ENCODE measurements around the gene CLTB. TPM values are rescaled to one million over a fixed set of nuclear protein-coding genes. Genes with fewer than 3 reads are reported as not detected.
A peak's percentile ranks its signal among the peaks of the same experiment; 100 is the strongest.

Gene CLTB
- total RNA-seq, 1 experiment from 2014 or later, result 354 TPM

DNA sequence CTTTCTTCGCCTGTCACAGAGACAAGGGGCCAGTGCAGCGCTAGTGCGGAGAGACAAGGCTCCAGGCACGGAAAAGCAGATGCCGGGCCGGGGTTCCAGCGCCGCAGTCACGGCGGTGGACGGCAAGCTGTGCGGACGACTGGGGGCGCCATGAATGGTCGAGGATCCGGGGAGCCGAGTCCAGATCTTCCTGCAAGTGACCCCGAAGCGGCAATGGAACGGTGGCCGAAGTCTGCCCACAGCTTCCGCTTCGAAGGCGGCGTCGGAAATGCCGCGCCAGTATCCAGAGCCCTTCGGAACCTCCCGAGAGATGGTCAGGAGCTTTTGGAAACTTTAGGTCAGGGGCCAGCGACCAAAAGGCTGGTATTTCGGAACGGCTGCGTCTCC lies 31.2 kb upstream of the CLTB start:
- peak; percentile 21 for ATAC-seq
- Histone ChIP-seq H2AFZ (ENCODE audit: low read length) (peak overlapping the region; percentile 96), H3K4me3 (ENCODE audit: low read length) (peak overlapping the region; percentile 88), H3K36me3 (ENCODE audit: low read depth, low read length) (no peaks in the 10 kb centered on the region), H3K4me2 (ENCODE audit: low read length) (peak overlapping the region; percentile 94), H3K9me3 (ENCODE audit: low read length) (no peaks in the 10 kb centered on the region), H3K27ac (ENCODE audit: low read length) (peak overlapping the region; percentile 76), H3K4me1 (ENCODE audit: insufficient read depth, low read length) (peaks cover 15% of the 10 kb centered on the region), H3K27me3 (ENCODE audit: low read length) (no peaks in the 10 kb centered on the region), H3K9me2 (replicated peaks; ENCODE audit: low read length) (no peaks in the 10 kb centered on the region), H4K20me1 (ENCODE audit: low read length) (peaks cover 5% of the 10 kb centered on the region; the same call in 1 of the 2 replicates), H3F3A (ENCODE audit: low read length, unreplicated experiment) (no peaks in the 10 kb centered on the region), H3K79me2 (ENCODE audit: low read length) (peaks cover 49% of the 10 kb centered on the region), H3K9ac (ENCODE audit: low read length) (peak overlapping the region; percentile 93)
- TF ChIP-seq EZH2phosphoT487 (IDR thresholded peaks at IDR 0.05; ENCODE audit: borderline replicate concordance, low read length), result no peak
- TF ChIP-seq EZH2 (IDR thresholded peaks at IDR 0.05; ENCODE audit: low read length, unreplicated experiment), result no peak
- no peak for TF ChIP-seq CTCF (conservative IDR thresholded peaks at IDR 0.05; ENCODE audit: low read depth, low read length)
- intact Hi-C loops (cut with micrococcal nuclease), result loop anchor here (1.0 kb wide), 1 partner anchor 8 kb away; no protein-coding TSS in a partner anchor
- ChIA-PET CTCF (interaction anchor here (0.5 to 1.2 kb wide), 11 partner anchors 11 to 1579 kb away, joined by 3 to 14 read pairs (median 5); partner anchors contain the start of genes GRK6 and RNF44), POLR2A (ENCODE audit: unreplicated experiment) (interaction anchor here (0.6 to 1.0 kb wide), 6 partner anchors 9 to 200 kb away, joined by 3 to 9 read pairs (median 4); partner anchors contain the start of genes RNF44 and TSPAN17)
- BruUV-seq (replicated peaks), result TSS peak; percentile 95
- peak; percentile 17 for DNase-seq

GRCh38 chr5:176446884-176447590 lies 30.7 kb upstream of the CLTB start:
- H2AFZ ChIP-seq (ENCODE audit: low read length), result peak overlapping the region; percentile 96
- no peaks in the 10 kb centered on the region for H3K36me3 ChIP-seq (ENCODE audit: low read depth, low read length)
- POLR2A ChIA-PET (ENCODE audit: unreplicated experiment), result interaction anchor here (0.6 to 1.0 kb wide), 7 partner anchors 8 to 200 kb away, joined by 3 to 9 read pairs (median 4); partner anchors contain the start of genes RNF44 and TSPAN17
- peak overlapping the region; percentile 93 for H3K9ac ChIP-seq (ENCODE audit: low read length)
- H3K79me2 ChIP-seq (ENCODE audit: low read length), result peaks cover 43% of the 10 kb centered on the region
- peaks cover 18% of the 10 kb centered on the region for H3K4me1 ChIP-seq (ENCODE audit: insufficient read depth, low read length)
- ATAC-seq (peak; percentile 1; the same call in 1 of the 2 replicates), DNase-seq (no peak)
- H3K27ac ChIP-seq (ENCODE audit: low read length), result peak overlapping the region; percentile 76
- no peaks in the 10 kb centered on the region for H4K20me1 ChIP-seq (ENCODE audit: low read length)
- H3K9me3 ChIP-seq (ENCODE audit: low read length), result no peaks in the 10 kb centered on the region
- H3K27me3 ChIP-seq (ENCODE audit: low read length), result no peaks in the 10 kb centered on the region
- intact Hi-C loops (cut with micrococcal nuclease), result loop anchor here (1.0 kb wide), 1 partner anchor 8 kb away; no protein-coding TSS in a partner anchor
- H3K9me2 ChIP-seq (replicated peaks; ENCODE audit: low read length), result no peaks in the 10 kb centered on the region
- TF ChIP-seq EZH2 (IDR thresholded peaks at IDR 0.05; ENCODE audit: low read length, unreplicated experiment) (no peak), EZH2phosphoT487 (IDR thresholded peaks at IDR 0.05; ENCODE audit: borderline replicate concordance, low read length) (no peak), CTCF (conservative IDR thresholded peaks at IDR 0.05; ENCODE audit: low read depth, low read length) (no peak)
- peak overlapping the region; percentile 88 for H3K4me3 ChIP-seq (ENCODE audit: low read length)
- no peaks in the 10 kb centered on the region for H3F3A ChIP-seq (ENCODE audit: low read length, unreplicated experiment)
- peak overlapping the region; percentile 94 for H3K4me2 ChIP-seq (ENCODE audit: low read length)
- CTCF ChIA-PET, result interaction anchor here (0.5 to 1.2 kb wide), 11 partner anchors 10 to 1578 kb away, joined by 3 to 14 read pairs (median 5); partner anchors contain the start of genes GRK6 and RNF44
- no TSS peak for BruUV-seq (replicated peaks)
